NOMO-1 treated with dmso at 0.1 percent for 144 hours (cell line): Measurements from ENCODE around the gene RMND1.
"Not testable (repeated sequence)": the region's sequence is repeated elsewhere in the genome, so short reads cannot be mapped to it uniquely, and the experiment has no call there.

Source experiments
- DNase-seq: peaks from one replicate; lab custom pipeline; 2025; ENCODE audit not compliant: unreplicated experiment; lab: John Stamatoyannopoulos, UW

The RMND1 gene

GRCh38 chr6:151451950-151452749, at the start of gene RMND1:
TSS of gene RMND1 (minus strand) at chr6:151452126. CDS start at chr6:151445811, 6,315 bp downstream.
- peak; percentile 100 for DNase-seq

GRCh38 chr6:151499551-151499950, 47.6 kb upstream of the RMND1 start:
- DNase-seq: no peak

GRCh38 chr6:151498327-151498726, 46.4 kb upstream of the RMND1 start:
- DNase-seq: peak; percentile 68

- DNase-seq: no peak
These were observed 46.0 kb upstream of the RMND1 start for GRCh38 chr6:151497905-151498304.

- DNase-seq: no peak
These were observed 43.5 kb upstream of the RMND1 start for GRCh38 chr6:151495380-151495779.

- no peak for DNase-seq
These were observed 43.0 kb upstream of the RMND1 start for GRCh38 chr6:151494936-151495320.

- no peak for DNase-seq
These were observed 42.5 kb upstream of the RMND1 start for GRCh38 chr6:151494235-151494935.

GRCh38 chr6:151493804-151494234, 41.9 kb upstream of the RMND1 start, which contains the start of gene CCDC170:
TSS of gene CCDC170 (plus strand) at chr6:151494017. CDS start at chr6:151494129, 112 bp downstream.
- no peak for DNase-seq

GRCh38 chr6:151493161-151493803, 41.4 kb upstream of the RMND1 start:
- DNase-seq: no peak

GRCh38 chr6:151490996-151491395, 39.1 kb upstream of the RMND1 start:
- DNase-seq: no peak

GRCh38 chr6:151488226-151488625, 36.3 kb upstream of the RMND1 start:
- DNase-seq: no peak

- no peak for DNase-seq
These were observed 32.1 kb upstream of the RMND1 start for GRCh38 chr6:151483994-151484393.

- DNase-seq: peak; percentile 10
These were observed 30.4 kb upstream of the RMND1 start for GRCh38 chr6:151482290-151482689.

- DNase-seq: peak; percentile 11
These were observed 29.9 kb upstream of the RMND1 start for GRCh38 chr6:151481786-151482185.

GRCh38 chr6:151478670-151479069, 26.7 kb upstream of the RMND1 start:
- no peak for DNase-seq

GRCh38 chr6:151477726-151478125, 25.8 kb upstream of the RMND1 start:
- no peak for DNase-seq

GRCh38 chr6:151475653-151476523, 24.0 kb upstream of the RMND1 start:
- DNase-seq: no peak

- no peak for DNase-seq
These were observed 12.8 kb upstream of the RMND1 start for GRCh38 chr6:151464702-151465101.

GRCh38 chr6:151461673-151462072, 9.7 kb upstream of the RMND1 start:
- DNase-seq: no peak

GRCh38 chr6:151455751-151456398, 3.9 kb upstream of the RMND1 start:
- DNase-seq: not testable (repeated sequence)
